Activated CD8-positive, alpha-beta memory T cell treated with anti-CD3 and anti-CD28 coated beads for 24 hours (primary cell): ENCODE data around the gene SGSH.

ENCODE experiments used
- DNase-seq: peaks from one replicate; pipeline ENCODE4 v3.0.0-alpha.2; 2020

Gene SGSH

DNA sequence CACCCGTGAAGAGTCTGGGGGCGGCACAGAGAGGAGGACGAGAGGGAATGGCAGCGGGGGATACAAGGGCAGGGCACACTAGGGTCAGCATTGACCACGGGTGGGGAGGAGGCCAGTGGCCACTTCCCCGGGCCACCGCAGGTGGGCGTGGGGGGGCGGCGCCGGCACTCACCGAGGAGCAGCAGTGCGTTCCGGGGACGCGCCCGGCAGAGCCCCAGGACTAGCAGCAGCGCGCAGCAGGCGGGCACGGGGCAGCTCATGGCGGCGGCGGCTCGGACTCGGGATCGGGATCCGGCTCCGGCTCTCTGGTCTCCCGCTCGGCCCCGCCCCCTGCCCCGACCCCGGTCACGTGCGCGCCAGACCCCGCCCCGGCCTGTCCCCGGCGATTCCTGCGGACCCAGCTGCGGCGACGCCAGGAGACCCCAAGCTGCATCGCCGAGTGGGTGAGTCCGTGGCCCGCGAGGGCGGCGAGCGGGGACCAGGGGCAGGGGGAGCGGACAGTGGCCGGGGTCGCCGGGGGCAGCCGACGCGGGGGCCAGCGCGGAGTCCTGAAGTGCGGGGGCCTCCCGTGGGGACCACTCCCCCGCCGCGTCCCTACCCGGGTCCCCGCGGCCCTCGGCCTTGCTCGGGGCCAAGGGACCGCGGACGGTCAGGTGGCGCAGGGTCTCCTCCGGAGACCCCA lies at the start of gene SGSH, which contains the start of gene SLC26A11:
TSS of gene SGSH (minus strand) at position 280 of the 682 bp plus-strand sequence. CDS start at position 260, 20 bp downstream.
TSS of gene SLC26A11 (plus strand) at position 374 of the 682 bp plus-strand sequence. CDS start 1,134 bp downstream, outside the sequence.
- peak; percentile 82 for DNase-seq

DNA sequence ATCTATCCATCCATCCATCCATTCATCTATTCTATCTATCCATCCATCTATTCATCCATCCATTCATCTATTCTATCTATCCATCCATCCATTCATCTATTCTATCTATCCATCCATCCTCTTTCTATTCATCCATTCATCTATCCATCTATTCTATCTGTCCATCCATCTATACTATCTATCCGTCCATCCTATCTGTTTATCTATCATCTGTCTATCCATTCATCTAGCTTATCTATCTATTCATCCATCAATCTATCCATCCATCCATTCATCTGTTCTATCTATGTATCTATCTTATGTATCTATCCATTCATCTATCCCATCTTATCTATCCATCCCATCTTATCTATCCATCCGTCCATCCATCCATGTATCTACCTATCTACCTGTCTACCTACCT lies 49.3 kb upstream of the SGSH start:
- DNase-seq = no peak

DNA sequence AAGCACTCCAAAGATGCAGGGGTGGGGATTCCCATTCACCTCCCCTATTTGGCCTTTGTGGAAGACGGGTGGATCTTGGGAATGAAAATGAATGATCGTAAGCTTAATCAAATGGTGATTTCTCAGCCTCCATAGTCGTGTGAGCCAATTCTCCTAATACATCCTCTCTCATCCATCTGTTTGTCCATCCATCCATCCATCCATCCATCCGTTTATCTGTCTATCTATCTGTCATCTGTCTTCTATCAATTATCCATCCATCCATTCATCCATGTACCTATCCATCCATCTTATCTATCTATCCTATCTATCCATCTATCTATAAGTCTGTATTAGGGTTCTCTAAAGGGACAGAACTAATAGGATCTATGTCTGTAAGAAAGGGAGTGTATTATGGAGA lies 48.3 kb upstream of the SGSH start:
- DNase-seq = no peak

DNA sequence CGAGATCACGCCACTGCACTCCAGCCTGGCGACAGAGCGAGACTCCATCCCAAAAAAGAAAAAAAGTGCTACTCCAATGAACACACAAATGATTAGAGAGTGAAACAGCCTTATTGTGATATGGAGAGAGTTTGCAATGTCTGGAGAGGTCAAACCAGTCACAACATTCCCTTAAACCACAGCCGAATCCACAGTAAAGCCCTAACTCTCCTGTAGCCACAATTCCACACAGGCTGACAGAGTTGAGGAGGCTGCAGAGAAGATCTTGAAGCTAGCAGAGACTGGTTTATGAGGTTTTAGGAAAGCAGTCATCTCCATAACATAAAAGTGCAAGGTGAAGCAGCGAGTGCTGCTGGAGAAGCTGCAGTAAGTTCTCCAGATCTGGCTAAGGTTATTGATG lies 47.3 kb upstream of the SGSH start:
- DNase-seq = no peak

DNA sequence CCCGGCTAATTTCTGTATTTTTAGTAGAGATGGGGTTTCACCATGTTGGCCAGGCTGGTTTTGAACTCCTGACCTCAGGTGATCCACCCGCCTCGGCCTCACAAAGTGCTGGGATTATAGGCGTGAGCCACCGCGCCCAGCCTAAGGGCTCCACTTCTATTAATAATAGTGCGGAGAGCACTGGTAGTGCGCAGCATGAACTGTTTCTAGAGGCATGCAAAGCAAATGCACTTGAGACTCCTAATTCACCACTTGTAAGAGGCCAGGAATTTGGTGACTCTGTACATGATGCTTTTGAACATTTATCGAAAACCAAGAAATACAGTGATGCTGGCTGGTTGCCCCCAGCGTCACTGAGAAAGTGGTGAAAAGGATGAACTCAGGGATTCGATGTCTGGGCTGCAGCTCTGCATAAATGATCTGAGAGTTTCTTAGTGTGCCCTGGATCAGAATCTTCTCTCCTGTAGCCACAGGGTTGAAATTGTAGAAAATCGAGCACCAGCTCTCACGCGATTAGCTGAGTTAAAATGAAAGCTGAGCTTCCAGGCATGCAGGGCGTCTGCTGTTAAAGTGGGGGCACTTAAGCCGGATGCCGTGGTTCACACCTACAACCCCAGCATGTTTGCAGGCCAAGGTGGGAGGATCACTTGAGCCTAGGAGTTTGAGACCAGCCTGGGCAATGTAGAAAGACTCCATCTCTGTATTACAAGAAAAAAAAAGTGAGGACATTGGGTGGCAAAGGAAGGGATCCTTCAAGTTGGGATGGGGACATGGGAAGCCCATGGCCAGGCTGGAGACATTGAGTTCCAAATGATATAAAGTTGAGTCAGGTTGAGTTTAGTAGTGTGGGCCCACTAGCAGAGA lies 45.3 kb upstream of the SGSH start:
- DNase-seq = peak; percentile 86

DNA sequence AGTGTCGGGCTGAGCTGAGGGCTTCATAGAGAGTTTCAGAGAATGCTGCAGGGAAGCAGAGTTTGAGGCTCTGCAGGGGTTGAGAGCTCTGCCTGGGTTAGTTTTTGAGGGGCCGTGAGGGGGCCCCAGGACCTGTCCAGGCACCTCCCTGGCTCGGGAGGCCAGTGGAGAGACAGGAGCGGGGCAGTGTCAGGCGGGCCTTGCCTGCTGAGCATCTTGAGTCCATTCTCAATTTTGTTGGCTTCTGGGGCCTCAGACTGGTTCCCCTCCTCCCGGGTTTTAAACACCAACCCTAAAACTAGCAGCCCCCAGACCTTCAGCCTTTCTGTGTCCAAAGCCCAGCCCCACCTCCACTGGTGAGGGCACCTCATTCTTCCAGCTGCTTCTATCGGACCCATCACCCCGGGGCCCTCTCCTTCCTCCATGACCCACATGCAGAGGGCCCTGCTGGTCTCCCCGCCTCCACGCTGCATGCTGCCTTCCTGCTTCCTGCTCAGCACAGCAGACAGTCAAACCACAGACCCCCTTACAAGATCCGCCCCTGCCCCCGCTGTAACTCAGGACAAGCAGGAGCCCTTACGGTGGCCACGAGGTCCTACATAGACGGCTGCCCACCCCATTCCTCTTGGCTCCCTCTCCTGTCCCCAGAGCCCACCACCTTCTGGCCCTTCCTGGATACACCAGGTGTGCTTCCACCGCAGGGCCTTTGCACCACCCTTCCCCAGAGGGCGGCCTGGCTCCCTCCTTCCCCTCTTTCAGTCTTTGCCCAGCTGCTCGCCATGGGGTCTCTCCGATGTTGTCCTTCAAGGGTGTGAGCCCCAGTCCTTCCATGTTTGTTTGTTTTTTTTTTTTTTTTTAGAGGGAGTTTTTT lies 44.3 kb upstream of the SGSH start:
- peak; percentile 88 for DNase-seq

DNA sequence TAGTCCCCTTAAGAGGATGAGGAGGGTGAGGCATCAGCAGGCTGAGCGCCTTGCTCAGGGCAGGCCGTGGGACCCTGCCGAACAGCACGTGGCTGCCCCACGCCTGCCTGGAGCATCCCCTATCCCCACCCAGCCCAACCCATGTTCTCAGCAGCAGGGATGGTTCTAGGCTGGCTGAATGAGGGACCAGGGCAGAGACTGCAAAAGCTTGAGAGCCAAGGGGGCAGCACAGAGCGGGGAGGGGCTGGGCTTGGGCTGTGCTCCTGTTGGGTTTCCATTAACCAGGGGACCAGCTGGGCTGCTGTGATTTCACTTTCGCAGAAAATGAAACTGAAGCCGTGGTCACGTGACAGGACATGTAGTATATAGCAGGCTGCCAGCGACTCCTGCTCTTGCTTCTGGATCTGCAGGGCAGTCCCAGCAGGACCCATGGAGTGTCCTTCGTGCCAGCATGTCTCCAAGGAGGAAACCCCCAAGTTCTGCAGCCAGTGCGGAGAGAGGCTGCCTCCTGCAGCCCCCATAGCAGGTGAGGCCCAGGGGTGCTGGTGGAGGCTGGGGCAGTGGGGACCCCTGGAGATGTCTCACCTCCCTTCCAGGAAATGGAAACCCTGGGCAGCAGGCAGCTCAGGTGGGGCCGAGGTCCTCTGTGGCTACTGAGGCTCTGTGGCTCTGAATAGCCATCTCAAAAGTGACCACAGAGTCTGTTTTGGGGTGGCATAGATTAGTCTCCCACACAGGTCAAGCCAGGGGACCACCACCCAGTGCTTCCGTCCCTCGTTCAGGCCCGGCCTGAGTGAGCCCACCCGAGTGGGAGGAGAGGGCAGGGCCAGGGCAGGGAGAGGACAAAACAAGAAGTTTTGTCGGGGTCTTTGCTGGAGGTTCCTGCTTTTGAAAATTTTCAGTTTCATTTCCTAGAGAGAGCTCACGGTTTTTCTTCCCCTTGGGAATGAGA lies 43.4 kb upstream of the SGSH start:
- peak; percentile 92 for DNase-seq

DNA sequence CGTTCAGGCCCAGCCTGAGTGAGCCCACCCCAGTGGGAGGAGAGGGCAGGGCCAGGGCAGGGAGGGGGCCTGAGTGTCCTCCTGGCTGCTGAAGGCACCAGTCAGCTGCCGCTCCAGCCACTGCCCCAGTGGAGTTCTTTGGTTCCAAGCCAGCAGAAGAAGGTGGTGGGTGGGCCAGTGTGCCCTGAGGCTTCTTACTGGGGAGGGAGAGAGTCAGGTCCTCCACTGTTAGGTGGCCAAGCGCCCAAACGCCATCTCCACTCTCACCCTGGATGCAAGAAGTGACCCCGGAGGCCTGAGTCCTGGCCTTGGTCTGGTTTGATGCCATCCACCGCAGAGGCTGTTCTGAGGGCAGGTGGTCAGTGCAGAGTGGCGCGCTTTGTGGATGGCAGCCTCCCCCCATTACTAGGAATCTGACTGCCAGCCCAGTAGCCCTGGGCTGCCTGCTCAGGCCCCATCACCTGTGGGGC lies 42.7 kb upstream of the SGSH start:
- no peak for DNase-seq

DNA sequence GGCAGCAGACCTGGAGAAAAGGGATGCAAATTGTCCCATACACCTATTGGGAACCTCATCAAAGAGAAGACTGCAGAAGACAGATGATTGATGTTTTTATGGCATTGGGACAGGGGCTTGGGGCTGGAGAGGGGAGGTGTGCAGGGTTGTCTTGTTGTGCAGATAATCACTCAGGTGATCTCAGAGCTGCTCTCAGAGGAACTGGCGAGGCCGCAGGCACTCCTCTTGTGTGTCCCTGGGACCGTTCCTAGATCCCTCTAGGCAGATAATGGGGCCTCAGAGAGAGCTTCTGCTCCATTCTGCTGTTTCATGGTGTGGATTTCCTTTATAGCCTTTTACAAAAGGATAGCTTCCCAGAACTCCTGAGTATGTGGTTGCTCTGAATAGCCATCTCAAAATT lies 42.2 kb upstream of the SGSH start:
- DNase-seq = no peak

DNA sequence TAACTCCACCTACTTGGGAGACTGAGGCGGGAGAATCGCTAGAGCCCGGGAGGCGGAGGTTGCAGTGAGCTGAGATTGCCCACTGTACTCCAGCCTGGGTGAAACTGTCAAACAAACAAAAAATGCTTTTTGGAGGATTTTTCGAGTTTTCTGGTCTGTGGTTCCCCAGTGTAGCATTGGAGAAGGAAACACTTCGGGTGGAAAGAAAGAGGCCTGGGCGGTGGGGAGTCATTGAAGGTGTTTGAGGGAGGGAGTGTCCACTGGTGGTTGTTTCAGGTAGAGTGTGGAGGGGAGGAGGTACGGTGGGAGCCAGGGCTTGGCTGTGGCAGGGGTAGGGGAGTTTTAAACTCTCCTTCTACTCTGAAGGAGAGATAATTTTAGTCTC lies 41.8 kb upstream of the SGSH start:
- no peak for DNase-seq

DNA sequence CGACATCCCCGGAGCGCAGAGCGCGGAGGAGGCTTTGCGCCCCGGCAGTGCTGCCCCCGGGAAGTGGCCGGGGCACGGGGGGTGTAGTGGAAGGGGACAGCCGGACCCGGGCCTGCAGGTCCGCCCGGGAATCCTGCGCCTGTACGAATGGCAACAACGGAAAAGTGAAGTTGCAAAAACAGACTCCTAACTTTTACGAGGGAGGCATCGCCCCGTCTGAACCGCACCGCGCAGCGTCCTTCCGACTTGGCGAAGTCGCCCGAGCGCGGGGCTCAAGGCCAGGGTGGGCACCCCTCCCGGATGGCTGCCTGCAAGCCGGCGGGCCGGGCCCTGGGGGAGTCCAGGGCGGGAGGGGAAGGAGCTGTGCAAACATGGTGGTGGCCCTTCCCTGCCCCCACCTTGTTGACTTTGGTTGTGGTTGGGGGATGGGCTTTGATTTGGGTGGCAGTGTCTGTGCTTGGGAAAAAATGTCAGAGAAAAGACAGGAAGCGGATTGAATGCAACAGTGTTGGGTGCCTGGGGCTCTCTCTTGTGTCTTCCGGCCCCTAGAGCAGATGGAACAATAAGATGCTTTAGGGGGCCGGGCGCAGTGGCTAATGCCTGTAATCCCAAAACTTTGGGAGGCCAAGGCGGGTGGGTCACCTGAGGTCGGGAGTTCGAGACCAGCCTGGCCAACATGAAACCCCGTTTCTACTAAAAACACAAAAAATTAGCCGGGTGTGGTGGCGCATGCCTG lies 41.2 kb upstream of the SGSH start:
- peak; percentile 84 for DNase-seq

DNA sequence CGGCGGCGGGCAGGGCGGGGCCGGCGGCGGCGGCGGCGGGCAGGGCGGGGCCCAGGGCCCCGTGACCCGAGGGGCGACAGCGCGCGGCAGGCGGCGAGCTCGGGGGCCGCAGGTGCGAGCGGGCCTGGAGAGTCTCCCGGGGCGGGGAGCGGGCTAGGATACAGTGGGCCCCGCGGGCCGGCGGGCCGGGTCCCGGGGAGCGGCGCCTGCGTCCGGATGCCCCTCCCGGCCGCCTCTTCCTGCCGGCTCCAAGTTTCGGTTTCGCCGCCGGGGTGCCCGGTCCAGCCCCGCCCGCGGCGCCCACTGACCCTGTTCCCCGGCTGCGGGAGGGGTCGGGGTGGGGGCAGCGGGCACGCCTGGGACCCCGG lies 40.6 kb upstream of the SGSH start, which contains the start of gene RNF213:
TSS of gene RNF213 (plus strand) at position 62 of the 368 bp plus-strand sequence. CDS start 2,830 bp downstream, outside the sequence.
- DNase-seq = peak; percentile 83

DNA sequence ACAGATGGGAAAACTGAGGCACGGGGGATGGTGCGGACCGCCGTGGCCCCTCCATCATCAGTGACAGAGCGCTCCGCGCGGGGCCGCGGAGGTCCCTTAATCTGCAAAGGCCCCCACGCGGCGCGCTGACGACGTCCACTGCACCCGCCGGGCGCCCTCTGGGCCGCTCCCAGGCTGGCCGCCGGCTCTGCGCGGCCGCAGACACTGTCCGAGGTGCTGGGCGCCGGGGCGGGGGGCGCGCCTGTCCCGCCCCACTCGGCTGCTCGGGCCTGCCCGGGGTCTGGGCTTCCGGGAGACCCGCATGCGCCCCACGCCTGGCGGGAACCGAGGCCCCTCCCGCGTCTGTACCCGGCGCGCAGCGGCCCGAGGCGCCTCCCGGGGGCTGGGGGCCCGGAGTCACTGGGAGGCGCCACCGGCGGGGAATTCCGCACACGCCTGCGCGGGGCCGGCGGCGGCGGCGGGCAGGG lies 40.0 kb upstream of the SGSH start:
- peak; percentile 88 for DNase-seq

DNA sequence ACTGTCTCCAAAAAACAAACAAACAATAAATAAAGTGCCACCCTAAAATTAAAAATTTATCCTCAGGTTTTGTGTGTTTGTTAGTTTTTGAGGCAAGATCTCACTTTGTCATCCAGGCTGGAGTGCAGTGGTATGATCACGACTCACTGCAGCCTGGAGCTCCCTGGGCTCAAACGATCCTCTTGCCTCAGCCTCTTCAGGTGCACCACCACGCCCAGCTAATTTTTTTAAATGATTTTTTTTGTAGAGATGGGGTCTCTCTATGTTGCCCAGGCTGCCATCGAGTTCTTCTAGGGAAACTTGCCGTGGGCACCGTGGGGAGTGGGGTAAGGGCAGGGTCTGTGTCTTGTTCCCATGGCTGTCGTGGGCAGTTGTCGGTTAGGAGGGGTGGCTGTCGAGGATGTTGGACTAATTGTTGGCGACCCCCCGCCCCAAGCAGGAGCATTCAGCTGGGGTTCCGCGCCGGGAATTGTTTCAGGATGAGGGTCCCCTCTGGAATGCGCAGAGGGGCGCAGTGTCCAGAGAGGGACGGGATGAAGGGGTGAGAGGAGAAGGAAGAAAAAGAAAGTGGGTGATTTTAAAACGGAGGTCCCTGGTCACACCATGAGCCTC lies 39.4 kb upstream of the SGSH start:
- DNase-seq = peak; percentile 68

DNA sequence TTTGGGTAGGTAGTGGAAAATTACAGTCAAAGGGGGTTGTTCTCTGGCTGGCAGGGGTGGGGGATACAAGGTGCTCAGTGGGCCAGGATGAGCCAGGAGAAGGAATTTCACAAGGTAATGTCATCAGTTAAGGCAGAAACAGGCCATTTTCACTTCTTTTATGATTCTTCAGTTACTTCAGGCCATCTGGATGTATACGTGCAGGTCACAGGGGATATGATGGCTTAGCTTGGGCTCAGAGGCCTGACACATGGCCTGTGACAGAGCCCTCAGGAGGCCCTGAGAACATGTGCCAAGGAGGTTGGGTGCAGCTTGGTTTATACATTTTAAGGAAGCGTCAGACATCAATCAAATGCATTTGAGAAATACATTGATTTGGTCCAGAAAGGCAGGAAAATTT lies 38.2 kb upstream of the SGSH start:
- DNase-seq = peak; percentile 61

DNA sequence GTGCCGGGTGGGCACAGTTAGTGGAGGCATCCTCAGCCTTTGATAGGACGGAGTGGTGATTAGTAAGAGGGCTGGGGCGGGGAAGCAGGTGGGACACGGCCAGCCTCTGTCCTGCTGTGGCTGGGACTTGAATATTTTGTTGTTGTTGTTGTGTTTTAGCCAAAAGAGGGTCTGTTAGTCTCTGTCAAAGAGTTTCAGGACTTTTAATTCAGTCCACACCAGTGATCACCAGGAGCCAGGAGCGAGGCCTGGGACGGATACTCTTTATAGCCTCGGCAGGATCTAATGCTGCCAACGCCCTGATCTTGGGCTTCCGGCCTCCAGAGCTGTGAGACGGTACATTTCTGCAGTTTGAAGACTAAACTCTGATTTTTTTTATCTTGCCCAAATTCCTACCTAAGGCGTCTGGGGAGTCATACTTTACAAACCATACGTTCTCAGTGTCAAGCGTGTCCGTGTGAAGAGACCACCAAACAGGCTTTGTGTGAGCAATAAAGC lies 37.6 kb upstream of the SGSH start:
- DNase-seq = no peak

DNA sequence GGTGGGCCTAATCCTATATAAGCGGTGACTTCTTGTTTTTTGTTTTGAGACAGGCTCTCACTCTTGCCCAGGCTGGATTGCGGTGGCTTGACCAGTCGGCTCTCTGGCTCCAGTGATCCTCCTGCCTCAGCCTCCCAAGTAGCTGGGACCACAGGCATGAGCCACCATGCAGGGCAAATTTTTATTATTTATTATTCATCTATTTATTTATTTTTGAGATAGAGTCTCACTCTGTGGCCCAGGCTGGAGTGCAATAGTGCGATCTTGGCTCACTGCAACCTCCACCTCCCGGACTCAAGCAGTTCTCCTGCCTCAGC lies 35.9 kb upstream of the SGSH start:
- no peak for DNase-seq

DNA sequence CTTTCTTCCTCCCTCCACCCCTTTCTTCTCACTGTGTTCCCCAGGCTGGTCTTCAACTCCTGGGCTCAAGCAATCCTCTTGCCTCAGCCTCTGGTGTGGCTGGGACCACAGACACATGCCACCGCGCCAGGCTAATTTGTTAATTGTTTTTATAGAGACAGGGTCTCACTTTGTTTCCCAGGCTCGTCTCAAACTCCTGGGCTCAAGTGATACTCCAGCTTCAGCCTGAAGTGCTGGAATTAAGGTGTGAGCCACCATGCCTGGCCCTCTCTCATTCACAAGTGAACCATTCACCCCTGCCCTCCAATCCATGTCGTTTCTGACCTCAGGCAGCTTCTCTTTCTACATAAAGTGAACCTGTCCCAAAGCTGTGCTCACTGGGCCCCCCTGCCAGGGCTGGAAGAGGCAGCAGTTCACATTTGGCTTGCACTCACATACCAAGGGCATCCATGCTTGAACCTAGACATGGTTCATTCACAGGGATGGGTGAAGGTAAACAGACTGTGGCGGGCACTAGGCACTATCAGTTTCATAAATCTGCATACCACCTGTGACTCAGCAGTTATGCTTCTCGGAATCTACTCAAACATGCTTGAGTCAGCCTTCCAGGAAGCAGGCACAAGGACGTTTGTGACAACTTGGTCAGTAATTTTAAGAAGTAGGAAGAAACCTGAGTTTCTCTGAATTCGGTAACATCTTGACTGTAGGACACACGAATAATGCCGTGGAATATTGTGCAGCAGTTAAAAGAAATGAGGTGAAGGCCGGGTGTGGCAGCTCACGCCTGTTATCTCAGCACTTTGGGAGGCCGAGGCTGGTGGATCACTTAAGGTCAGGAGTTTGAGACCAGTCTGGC lies 34.5 kb upstream of the SGSH start:
- DNase-seq = peak; percentile 79

DNA sequence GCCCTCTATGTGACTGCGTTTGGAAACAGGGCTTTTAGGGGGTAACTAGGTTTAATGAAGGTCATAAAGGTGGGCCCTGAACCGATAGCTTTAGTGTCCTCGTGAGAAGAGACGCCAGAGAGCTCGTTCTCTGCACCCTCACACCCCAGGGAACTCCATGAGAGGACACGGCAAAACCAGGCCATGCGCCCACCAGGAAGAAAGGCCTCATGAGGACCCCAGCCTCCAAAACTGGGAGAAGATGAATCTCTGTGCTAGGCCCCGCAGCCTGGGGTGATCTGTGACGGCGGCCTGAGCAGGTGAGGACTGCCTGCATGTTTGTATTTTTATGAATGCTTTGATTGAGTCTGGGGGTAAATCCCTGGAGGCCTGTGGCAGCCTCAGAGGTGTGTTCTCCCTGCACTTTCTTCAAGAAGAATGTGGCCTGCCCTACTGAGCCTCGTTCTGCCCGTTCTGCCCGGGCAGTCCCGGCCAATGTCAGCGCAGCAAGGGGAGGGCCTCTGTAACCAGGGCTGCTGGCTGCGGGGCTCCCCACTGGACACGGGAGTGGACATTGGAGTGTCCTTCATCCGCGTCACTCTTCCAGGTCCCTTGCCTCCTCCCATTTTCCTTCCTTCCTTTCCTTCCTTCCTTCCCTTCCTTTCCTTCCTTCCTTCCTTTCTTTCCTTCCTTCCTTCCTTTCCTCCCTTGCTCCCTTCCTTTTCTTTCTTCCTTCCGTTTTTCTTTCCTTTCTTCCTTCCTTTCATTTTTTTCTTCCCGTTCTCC lies 33.7 kb upstream of the SGSH start:
- no peak for DNase-seq
